Activated gamma-delta T cell treated with Interleukin-2 at 50 U/mL for 16 hours (primary cell): ENCODE data around the gene DVL1.
"Not testable (repeated sequence)": the region's sequence is repeated elsewhere in the genome, so short reads cannot be mapped to it uniquely, and the experiment has no call there.

Experiments used
- DNase-seq: peaks from one replicate; pipeline ENCODE4 v3.0.0-alpha.2; 2020

DVL1 gene

DNA sequence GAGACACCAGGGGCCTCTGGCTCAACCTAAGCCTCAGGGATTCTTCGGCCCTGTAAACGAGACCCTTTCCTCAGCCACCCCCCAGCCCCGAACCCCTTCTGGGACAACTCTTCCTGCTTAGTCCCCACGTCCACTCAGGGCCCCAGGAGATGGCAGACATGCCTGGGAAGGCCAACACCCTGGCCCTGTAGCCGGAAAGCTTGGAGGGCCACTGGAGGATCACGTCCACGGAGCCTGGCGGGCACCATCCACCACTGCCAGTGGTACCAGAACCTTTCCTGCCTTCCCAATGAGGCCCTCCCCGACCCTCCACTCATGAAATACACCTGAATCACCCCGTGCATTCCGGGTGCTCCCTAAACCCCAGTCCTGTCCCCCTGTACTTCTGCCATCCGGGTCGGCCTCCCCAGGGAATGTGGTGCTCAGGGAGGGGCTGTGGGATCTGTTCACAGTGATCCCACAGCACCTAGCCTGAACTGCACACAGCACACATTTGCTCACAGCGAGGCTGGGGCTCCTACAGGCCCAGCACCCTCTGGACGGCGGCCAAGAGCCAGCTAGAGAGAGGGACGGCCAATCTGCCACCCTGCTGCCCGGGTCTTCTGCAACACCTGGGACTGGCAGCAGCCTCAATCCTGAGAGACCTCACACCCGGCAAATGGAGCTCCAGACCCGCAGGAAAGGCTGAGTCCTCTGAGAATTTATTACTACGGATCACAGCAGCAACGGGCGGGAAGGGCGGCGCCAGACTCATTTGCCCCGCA lies 24.0 kb upstream of the DVL1 start:
- DNase-seq: no peak

DNA sequence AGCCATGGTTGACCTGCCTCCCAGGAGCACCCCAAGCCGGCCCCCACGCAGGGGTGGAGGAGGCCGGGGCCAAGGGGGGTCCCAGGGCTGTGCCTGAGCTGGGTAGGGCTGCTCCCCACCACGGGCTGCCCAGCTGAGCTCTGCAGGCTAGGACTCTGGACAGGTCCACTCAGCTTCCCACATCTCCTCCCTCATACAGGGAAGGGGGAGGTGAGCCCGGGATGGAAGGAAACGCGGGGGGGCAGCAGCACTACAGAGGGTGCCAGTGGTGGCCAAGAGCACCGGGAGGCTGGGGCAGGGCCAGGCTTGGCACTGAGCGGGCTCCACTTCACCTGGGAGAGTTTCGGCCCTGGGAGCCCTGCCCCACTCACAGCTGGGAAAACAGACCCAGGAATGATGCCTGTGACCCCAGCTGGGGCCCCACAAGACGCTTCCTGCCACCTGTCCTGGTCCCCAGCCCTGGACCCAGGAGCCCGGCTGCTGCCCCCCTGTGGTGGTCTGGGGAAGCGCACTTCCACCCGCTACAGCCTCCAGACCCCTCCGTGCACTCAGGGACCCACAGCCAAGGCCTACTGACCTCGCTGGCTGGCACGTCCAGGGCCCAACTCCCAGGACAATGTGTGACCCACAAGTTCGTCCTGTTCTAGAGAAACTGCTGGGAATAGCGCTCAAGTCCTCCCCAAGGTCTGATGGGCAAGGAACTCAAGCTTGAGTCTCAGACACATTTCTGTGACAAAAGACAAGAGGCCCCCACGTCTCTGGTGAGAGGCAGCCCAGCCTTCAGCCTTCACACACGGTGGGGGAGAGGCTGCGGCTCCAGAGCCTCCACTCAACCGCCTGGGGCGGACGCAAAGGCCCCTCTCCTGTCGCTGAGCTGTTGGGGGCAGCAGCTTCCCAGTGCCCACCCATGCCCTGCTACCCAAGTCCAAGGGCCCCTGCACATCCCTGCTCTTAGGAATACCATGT lies 22.8 kb upstream of the DVL1 start:
- DNase-seq: peak; percentile 78

DNA sequence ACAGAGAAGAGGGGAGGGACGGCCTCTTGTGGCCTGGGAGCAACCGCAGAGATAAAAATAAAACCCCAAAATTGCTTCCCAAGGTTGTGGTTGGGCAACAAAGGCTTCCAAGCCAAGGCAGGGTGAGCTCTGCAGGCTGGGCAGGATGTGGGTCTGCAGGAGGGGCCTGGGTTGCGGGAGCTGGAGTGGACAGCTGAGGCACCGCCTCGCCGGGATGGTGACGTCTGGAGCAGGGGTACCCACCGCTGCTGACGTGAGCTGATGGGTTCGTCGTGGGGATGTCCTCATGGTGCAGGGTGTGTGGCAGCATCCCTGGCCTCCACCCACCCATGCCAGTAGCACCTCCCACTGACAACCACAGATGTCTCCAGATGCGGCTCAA lies 22.1 kb upstream of the DVL1 start:
- peak; percentile 58 for DNase-seq

DNA sequence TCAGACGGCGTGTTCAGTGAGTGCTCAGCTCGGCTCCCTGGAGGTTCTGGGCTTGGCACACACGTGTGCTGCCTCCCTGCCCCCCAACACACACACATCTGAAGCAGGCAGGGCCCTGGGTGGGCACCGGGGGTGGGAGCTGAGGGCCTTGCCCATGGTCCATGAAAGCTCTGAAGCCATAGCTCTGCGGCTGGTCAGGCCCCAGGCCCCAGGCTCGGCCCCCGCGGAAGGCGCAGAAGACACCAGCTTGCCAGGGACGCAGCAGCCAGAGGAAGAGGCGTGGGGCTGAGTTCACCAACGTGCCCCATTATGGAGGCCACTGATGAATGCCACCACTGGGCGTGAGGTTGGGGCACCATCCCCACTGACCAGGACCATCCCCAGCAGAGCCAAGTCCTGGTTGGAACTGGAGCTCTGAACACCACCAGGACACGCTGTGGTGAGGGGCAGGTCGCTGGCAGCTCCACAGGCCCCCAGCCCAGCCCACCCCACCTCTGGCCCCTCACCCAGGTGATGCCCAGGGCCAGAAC lies 21.6 kb upstream of the DVL1 start:
- DNase-seq: no peak

DNA sequence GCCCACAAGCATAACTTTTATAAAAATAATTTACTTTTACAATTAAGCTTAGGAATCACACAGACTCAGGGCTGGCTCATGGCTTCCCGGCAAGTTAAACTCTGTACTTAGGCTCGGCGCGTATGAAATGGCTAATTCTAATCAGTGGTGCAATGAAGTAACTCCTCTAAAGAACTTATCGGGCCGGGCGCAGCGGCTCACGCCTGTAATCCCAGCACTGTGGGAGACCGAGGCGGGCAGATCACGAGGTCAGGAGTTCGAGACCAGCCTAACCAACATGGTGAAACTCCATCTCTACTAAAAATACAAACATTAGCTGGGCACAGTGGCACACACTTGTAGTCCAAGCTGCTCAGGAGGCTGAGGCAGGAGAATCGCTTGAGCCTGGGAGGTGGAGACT lies 20.9 kb upstream of the DVL1 start:
- DNase-seq: not testable (repeated sequence)

DNA sequence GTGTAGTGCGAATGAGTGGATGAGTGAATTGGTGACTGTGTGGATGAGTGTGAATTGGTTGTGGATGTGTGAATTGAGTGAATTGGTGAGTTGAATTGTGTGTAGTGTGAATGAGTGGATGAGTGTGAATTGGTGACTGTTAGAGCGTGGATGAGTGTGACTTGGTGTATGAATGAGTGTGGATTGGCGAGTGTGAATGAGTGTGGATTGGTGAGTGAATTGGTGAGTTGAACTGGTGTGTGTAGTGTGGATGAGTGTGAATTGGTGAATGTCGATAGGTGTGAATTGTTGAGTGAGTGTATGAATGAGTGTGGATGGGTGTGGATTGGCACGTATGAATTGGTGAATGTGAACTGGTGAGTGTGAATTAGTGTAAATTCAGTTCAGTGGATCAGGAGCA lies 18.1 kb upstream of the DVL1 start:
- no peak for DNase-seq

DNA sequence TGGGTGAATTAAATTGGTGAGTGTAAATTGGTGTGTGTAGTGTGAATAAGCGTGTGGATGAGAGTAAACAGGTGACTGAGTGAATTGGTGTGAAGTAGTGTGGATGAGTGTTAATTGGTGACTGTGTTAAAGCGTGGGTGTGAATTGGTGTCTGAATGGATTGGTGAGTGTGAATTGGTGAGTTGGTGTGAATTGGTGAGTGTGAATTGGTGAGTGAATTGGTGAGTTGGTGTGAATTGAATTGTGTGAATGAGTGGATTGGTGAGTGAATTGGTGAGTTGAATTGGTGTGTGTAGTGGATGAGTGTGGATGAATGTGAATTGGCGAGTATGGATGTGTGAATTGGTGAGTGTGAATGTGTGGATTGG lies 17.5 kb upstream of the DVL1 start:
- no peak for DNase-seq

DNA sequence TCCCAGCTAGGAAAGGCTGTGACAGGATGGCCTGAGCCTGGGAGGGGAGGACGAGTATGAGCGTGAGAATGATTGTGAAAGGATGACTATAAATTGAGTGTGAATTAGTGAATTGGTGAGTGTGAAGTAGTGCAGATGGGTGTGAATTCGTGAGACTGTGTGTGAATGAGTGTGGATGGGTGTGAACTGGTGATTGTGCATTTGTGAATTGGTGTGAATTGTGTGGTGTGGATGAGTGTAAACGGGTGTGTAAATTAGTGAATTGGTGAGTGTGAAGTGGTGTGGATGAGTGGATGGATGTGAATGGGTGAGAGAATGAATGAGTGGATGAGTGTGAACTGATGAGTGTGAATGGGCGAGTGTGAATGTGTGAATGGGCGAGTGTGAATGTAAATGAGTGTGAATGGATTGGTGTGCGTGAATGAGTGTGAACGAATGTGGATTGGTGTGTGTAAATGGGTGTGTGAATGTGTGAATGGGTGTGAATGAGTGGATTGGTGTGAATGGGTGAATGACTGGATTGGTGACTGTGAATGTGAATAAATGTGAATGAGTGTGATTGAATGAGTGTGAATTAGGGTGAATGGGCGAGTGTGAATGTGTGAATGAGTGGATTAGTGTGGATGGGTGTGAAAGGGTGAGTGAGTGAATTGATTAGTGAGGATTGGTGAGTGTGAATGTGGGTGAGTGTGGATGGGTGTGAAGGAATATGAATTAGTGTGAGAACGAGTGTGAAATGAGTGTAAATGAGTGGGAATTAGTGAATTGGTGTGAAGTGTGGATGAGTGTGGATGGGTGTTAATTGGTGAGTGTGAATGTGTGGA lies 16.9 kb upstream of the DVL1 start:
- no peak for DNase-seq

DNA sequence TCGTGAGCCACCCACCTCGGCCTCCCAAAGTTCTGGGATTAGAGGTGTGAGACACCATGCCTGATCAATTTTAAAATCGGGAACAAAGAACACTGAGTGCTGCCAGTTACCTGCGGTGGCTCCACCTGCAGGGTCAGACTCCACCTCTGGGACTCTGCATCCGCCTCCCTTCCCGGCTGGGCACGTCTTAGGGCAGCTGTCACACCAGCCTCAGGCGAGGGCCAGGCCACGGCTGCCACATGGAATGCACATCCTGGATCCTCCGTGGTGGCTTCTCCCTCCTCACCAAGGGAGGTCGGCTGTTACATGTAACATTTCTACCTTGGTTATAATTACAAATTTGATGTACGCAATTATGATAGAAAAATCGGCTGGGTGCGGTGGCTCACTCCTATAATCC lies 15.0 kb upstream of the DVL1 start:
- DNase-seq: no peak

DNA sequence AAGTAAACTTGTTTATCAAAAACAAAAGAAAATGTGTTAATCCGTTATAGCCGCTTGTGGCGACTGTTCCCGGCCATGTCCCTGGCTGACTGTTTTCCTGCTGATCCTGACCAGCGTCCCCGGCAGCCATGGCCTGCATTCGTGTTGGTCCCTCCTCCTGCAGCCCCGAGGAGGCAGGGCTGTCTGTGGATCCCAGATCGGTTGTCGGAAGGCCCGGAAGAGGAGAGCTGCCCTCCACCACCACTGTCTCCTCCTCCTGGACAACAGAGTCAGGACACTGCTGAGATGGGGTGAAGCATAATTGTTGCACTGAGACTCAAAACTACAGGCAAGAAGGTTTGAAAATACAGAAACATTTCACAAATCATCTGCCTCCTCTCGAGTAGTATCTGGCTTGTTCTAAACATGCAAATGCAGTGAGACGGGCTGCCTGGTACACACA lies 12.8 kb upstream of the DVL1 start:
- DNase-seq: no peak

DNA sequence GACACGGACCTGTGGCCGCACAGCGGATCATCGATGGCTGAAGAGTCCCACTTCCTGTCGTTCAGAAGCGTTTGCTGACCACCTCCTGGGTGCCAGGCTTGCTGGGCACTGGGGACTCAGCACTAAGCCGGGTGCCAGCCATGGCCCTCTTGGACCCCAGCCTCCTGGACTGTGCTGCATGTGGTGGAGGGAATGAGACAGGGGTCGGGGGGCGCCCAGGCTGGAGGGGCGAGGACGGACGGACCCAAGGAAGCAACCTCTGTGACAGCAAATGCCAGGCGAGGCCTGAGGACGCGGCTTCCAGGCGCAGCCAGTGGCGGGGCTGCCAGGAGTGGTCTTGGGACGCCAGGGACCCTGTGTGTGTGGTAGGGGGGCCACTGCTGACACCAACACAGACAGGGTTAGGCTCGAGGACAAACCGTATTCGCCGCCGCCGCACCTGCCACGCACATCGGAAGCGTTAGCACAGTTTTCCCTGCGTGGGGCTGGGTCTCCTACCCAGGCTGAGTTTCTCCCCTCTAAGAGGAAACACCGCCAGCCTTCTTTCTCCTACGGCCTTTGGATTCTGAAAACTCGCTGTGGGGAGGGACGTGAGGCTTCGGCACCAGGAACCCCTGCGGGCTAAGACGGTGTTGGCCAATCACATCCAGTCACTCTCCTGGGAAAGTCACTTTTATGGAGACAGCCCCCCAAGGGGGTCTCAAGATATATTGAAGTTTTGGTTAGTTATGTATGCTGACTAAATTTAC lies 12.2 kb upstream of the DVL1 start:
- no peak for DNase-seq

DNA sequence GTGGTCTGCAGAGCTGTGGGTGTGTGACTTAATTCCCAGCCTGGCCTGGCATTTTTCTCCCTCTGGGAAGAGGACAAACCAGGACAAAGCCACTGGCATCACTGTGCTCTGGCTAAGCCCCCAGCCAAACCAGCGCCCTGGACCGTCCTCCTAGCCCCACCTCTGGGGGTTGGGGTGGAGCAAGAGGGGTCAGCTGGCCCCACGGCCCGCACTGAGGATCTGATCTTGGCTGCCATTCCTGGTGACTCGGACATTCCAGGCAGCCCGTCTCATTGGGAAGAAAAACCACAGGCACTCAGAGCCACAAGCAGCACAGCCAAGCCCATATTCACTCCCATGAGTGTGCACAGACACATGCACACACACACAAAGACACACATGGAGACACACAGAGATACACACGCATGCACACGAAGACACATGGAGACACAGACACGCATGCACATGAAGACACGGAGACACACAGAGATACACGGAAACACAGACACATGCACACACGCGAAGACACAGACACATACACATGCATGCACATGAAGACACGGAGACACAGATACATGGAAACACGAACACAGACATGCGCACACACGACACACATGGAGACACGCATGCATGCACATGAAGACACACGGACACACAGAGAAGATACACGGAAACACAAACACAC lies 11.4 kb upstream of the DVL1 start:
- no peak for DNase-seq

DNA sequence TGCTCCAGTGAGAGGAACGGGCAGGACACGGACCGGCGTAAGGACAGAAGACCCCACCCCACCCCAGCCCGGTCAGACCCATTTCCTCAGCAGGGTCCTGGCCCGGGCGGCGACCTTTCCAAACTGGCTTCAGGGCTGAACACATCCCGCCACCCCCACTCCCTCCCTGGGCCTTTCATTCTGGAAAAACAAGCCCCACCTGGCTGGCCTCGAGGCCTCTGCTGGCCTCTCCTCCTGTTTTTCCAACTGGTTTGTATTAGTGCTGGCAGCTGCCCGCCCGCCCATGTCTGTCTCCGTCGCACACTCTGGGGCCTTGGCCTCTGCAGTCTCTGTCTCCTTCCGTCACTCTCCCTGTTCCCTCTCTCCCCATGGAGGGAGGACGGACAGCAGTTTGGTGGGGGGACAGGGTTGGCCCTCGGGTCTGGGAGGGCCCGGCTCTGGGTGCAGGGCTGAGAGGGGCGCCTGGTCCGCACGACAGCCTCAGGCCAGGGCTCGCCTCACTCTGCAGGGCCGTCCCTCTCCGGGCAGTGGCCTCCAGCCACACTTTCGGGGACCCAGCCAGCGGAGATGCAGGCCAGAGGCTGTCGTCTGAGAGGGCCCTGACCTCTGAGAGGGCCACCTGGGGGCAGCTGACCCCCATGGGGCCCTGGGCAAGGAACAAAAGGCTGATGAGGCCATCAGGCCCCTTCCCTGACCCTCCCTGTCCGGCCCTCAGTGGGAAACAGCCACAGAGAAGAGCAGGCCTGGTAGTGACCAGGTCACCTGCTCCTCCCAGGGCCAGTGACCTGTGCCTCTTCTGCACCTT lies 10.6 kb upstream of the DVL1 start:
- no peak for DNase-seq

DNA sequence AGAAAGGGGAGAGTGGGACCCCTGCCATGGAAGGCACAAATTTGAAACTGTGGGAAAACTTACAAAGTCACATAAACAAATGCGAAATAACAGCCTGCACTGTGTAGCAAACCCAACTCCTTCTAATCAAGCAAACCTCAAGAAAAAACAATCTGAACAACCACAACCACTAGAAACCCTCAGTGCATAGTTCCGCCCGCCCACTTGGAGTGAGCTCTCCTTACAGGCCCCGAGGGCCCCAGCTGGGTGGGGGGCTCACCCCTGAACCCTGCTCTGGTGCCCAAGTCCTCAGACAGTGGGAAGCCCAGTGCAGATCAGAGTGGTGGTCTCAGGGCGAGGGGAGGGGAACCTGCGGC lies 10.1 kb upstream of the DVL1 start:
- no peak for DNase-seq

DNA sequence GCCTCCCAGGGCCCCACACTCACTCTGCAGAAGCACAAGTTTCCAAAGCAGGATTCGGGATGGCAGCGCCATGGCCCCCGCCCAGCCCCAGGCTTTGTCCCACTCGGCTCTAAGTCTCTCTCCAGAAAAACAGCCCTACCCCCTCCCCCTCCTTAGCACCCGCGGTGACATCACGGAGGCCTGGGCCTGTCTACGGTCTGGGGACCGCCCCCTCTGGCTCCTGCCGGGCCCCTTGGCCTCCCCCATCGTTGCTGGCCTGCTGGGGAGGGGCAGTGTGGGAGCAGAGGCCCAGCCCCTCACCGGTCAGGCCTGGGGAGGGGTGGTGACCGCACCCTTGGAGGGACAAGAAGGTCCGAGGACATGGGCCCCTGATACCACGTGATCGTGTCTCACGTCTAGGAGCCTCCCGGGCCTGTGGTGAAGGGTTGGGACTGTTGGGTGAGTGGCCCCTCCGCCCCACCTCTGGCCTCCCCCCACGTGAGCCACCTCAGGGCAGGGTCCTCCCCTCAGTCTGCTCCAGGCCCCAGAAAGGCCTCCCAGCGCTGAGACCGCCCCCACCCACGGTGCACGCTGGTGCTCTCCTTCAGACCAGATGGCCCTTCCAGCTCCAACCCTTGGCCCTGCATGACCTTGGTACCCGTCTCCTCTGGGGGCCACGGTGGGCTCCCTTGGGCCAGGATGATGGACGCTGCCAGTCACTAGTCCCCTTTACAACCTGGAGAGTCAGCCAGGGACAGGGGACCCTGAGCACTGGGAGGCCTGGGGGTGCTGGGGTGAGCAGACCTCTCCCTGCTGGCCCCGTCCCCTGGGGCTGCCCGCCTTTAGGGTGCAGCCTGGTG lies 9.4 kb upstream of the DVL1 start, which contains the start of gene MXRA8:
MXRA8 (minus strand) TSS at position 123 of the 839 bp plus-strand sequence; CDS start at position 72, 51 bp downstream.
- no peak for DNase-seq

DNA sequence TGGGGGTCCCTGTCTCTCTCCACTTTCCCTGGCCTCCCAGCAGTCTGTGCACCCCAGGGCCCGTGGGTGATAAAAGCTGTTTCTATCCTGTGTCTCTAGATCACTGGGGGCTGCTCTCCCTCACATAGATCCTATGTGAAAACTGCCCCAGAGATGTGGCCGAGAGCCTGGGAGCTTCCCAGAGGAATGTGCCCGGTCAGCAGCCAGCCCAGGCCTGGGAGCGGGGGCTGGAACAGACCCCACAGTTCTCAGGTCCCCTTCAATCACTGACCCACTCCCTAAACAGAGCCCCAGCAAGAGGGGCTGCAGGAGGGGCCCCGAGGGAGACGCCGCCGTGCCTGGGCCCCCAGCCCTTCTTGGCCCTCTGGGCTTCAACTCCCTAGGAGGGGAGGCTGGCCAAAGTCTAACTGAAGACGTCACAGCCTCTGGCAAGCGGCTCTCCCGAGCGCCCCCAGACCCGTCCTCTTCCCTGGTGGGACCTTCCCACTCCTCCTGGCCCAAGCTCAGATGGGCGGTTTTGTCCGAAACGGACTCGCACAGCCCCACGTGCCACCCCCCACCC lies 8.7 kb upstream of the DVL1 start:
- DNase-seq: no peak

DNA sequence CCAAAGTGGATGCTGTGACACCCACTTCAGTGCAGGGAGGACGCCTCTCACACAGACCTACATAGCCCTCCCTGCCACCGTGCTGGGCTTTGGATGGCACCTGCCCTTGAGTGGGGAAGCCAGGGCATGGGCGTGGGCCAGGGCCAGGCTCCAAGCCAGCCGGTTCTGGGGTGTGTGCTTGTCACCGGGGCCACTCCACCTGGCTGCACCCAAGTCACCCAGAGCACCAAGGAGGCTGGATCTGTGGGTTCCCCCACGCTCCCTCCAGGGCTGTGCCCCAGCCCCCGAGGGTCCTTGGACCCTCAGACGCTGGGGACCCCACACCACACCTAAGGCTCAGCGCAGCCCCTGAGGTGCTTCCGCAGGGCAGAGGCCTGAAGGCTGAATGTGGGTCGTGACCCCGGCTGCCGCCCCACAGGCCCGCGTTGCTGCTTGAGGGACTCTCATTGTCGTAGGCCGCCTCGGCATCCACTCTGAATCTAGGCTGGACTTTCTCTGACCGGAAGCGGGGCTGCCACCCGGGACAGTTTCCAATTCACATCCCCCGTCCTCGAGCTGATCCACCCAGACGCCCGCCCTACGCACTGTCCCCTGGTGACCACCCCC lies 7.7 kb upstream of the DVL1 start:
- DNase-seq: no peak

DNA sequence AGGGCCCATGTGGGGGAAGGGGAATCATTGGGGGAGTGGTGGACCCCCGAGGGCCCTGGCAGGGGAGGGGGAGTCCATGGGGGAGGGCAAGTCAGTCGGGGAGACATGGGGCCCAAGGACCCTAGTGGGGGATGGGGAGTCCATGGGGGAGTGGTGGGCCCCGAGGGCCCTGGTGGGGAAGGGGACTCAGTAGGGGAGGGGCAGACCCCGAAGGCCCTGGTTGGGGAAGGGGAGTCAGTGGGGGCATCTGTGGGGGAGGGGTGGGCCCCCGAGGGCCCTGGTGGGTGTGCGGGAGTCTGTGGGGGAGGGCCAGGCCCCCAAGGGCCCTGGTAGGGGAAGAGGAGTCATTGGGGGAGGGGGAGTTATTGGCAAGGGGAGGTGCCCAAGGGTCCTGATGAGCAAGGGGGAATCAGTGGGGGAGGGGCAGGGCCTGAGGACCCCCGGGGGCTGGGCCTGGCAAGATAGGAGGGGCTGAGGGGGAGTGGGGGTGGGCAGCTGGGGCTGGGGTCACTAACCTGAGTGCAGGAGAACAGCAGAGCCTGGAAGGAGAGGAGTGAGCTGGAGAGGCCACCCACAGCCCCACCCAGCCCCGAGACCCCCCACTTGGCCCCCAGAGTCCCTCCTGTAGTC lies 7.1 kb upstream of the DVL1 start:
- DNase-seq: no peak

DNA sequence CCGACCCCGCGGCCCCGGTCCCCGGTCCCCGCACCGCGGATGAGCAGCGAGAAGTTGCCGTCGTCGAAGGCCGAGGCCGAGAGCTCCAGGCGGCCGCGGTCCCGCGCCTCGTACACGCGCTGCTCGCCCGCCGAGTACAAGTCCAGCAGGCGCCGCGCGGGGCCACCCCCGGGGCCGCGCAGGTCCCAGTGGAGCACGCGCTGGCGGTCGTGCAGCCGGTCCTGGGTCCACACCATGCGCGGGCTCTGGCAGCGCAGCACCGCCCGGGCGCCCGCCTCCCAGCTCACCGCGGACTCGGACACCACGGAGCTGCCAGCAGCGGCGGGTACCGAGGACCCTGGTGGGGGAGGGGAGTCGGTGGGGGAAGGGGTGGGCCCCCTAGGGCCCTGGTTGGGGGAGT lies 6.2 kb upstream of the DVL1 start:
- no peak for DNase-seq
